Ishikawa (cell line): ENCODE measurements around the gene PDE7B.

Experiments
- CEBPB ChIP-seq: IDR thresholded peaks from 2 replicates; pipeline ENCODE4 v1.6.1; 2012
- CREB1 ChIP-seq: IDR thresholded peaks from 2 replicates; pipeline ENCODE4 v1.6.1; 2012; ENCODE audit warnings: low read depth
- EGR1 ChIP-seq: IDR thresholded peaks from 2 replicates; pipeline ENCODE4 v1.6.1; 2012
- EP300 ChIP-seq: IDR thresholded peaks from 2 replicates; pipeline ENCODE4 v1.6.1; 2012; ENCODE audit warnings: borderline replicate concordance
- FOXM1 ChIP-seq: IDR thresholded peaks from 2 replicates; pipeline ENCODE4 v1.6.1; 2012; ENCODE audit warnings: low read depth, borderline replicate concordance
- RAD21 ChIP-seq: IDR thresholded peaks from 2 replicates; pipeline ENCODE4 v1.6.1; 2012; ENCODE audit warnings: low read depth
- TCF12 ChIP-seq: IDR thresholded peaks from 2 replicates; pipeline ENCODE4 v1.6.1; 2012; ENCODE audit warnings: low read depth
- YY1 ChIP-seq: IDR thresholded peaks from 2 replicates; pipeline ENCODE4 v1.6.1; 2012; ENCODE audit warnings: low read depth
- ZBTB7A ChIP-seq: IDR thresholded peaks from 2 replicates; pipeline ENCODE4 v1.6.1; 2012; ENCODE audit warnings: low read depth
- TF ChIP-seq, protein P1 (sequence below): IDR thresholded peaks from 2 replicates; pipeline ENCODE4 v1.6.1; 2012
- TF ChIP-seq, protein P2 (sequence below): IDR thresholded peaks from 2 replicates; pipeline ENCODE4 v1.6.1; 2012; ENCODE audit warnings: low read depth, mild to moderate bottlenecking
- TF ChIP-seq, protein P3 (sequence below): IDR thresholded peaks from 2 replicates; pipeline ENCODE4 v1.6.1; 2012

DNA sequence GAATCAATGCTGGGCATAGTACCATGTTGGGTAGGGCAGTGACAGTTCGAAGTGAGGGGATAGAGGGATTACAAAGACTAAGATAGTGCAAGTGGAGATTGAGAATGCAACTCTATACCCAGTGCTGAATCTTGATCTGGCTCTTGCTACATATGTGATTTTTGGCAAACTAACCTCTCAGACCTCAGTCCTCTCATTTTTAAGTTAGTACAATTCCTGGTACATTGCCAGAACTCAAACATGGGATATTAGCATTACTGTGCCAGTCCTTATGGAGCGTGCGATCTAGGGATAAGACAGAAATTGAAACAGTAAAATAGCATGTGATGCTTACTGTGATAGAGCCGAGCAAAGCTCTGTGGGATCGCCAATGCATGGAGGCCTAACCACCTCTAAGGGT lies 210.2 kb downstream of the PDE7B start:
- TF ChIP-seq, protein P1, sequence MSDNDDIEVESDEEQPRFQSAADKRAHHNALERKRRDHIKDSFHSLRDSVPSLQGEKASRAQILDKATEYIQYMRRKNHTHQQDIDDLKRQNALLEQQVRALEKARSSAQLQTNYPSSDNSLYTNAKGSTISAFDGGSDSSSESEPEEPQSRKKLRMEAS = no peak
- TF ChIP-seq YY1 = no peak
- no peak for TF ChIP-seq EP300
- no peak for TF ChIP-seq EGR1
- TF ChIP-seq, protein P2, sequence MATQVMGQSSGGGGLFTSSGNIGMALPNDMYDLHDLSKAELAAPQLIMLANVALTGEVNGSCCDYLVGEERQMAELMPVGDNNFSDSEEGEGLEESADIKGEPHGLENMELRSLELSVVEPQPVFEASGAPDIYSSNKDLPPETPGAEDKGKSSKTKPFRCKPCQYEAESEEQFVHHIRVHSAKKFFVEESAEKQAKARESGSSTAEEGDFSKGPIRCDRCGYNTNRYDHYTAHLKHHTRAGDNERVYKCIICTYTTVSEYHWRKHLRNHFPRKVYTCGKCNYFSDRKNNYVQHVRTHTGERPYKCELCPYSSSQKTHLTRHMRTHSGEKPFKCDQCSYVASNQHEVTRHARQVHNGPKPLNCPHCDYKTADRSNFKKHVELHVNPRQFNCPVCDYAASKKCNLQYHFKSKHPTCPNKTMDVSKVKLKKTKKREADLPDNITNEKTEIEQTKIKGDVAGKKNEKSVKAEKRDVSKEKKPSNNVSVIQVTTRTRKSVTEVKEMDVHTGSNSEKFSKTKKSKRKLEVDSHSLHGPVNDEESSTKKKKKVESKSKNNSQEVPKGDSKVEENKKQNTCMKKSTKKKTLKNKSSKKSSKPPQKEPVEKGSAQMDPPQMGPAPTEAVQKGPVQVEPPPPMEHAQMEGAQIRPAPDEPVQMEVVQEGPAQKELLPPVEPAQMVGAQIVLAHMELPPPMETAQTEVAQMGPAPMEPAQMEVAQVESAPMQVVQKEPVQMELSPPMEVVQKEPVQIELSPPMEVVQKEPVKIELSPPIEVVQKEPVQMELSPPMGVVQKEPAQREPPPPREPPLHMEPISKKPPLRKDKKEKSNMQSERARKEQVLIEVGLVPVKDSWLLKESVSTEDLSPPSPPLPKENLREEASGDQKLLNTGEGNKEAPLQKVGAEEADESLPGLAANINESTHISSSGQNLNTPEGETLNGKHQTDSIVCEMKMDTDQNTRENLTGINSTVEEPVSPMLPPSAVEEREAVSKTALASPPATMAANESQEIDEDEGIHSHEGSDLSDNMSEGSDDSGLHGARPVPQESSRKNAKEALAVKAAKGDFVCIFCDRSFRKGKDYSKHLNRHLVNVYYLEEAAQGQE = no peak
- no peak for TF ChIP-seq CREB1
- TF ChIP-seq ZBTB7A = no peak
- TF ChIP-seq CEBPB = no peak
- no peak for TF ChIP-seq RAD21
- no peak for TF ChIP-seq FOXM1
- TF ChIP-seq, protein P3, sequence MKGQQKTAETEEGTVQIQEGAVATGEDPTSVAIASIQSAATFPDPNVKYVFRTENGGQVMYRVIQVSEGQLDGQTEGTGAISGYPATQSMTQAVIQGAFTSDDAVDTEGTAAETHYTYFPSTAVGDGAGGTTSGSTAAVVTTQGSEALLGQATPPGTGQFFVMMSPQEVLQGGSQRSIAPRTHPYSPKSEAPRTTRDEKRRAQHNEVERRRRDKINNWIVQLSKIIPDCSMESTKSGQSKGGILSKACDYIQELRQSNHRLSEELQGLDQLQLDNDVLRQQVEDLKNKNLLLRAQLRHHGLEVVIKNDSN = no peak
- TF ChIP-seq TCF12 = no peak
